Chondrocyte (in vitro differentiated cells): ENCODE results near the gene PACS2. TPM values are rescaled to one million over a fixed set of nuclear protein-coding genes. Genes with fewer than 3 reads are reported as not detected.

Experiments
- DNase-seq: peaks from one replicate; pipeline ENCODE4 v3.0.0; 2021; ENCODE audit warnings: mixed read lengths, low spot score
- H3K27ac Mint-ChIP-seq: one replicate; pipeline ENCODE4 v1.8.0; 2021; ENCODE audit warnings: mild to moderate bottlenecking, moderate library complexity, mixed read lengths; ENCODE audit not compliant: unreplicated experiment
- H3K27me3 Mint-ChIP-seq: 2 replicates; pipeline ENCODE4 v1.8.0; 2021; ENCODE audit warnings: low read depth, mixed read lengths
- H3K36me3 Mint-ChIP-seq: 2 replicates; pipeline ENCODE4 v1.8.0; 2021; ENCODE audit warnings: low read depth, mixed read lengths
- H3K4me1 Mint-ChIP-seq: 2 replicates; pipeline ENCODE4 v1.8.0; 2021; ENCODE audit warnings: low read depth, mild to moderate bottlenecking, mixed read lengths
- H3K4me3 Mint-ChIP-seq: one replicate; pipeline ENCODE4 v1.8.0; 2021; ENCODE audit warnings: mild to moderate bottlenecking, moderate library complexity, mixed read lengths; ENCODE audit not compliant: unreplicated experiment
- H3K9me3 Mint-ChIP-seq: 2 replicates; pipeline ENCODE4 v1.8.0; 2021; ENCODE audit warnings: low read depth, mixed read lengths
- CTCF ChIP-seq: fragments of 200-600 bp; sonication (generic); IDR thresholded peaks from 2 replicates; pipeline ENCODE4 v1.5.0; 2021; ENCODE audit warnings: antibody characterized with exemption, mild to moderate bottlenecking, moderate library complexity
- total RNA-seq: library from RNA; stranded (reverse); gene quantifications from 3 replicates; pipeline ENCODE4 v1.2.1, GENCODE V29; 2021

Gene PACS2
- total RNA-seq, 1 donor from 2014 or later: 82.6 TPM

DNA sequence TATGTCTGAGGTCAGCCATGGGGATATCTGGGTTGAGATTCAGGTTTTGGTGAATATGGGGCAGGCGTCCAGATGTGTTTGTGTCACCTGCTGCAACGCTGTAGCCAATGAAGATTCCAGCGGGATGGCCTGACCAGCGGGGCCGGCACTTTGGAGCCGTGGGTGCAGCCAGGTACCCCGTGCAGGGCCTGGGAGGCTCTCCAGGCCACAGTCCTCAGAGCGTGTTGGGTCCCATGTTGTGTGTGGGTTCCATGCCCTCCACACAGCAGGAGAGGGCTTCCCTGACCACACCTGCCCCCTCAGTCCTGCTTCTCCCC, 80.9 kb downstream of the PACS2 start:
- Mint-ChIP-seq H3K36me3 (peaks cover 8% of the 10 kb centered on the region), H3K27ac (no peak overlapping the region), H3K27me3 (no peaks in the 10 kb centered on the region), H3K9me3 (peaks cover 3% of the 10 kb centered on the region), H3K4me1 (peaks cover 12% of the 10 kb centered on the region), H3K4me3 (no peak overlapping the region)
- DNase-seq: no peak
- TF ChIP-seq CTCF: no peak

DNA sequence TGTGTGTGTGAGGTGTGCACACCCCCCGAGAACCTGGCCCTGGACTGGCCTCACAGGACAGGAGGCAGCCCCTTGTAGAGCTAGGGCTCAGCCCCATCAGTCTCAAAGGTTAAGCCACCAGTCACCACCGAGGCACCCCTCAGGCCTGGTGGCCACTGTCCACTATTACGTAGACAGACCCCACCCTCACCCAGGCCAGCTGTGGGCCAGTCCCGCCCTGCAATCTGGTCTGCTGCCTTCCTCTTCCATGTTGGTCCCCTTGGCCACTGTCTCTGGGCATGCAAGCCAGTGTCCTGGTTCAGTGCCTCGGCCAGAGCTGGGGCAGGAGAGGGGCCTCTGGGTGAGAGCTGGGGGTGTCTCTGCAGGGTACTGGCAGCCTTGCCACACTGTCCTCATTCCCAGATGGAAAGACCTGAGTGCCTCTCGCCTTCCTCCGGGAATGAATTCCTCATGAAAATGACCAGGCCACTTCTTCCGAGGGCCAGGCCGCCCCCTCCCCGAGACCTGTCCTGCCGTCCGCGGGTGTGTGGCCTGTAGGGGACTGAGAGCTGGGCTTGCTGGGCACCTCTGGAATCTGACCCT, 82.9 kb downstream of the PACS2 start:
- H3K9me3 Mint-ChIP-seq: peaks cover 11% of the 10 kb centered on the region
- peak; percentile 79 for DNase-seq
- peaks cover 14% of the 10 kb centered on the region for H3K4me1 Mint-ChIP-seq
- H3K4me3 Mint-ChIP-seq: peak overlapping the region; percentile 60
- H3K27ac Mint-ChIP-seq: peak overlapping the region; percentile 79
- TF ChIP-seq CTCF: no peak
- H3K36me3 Mint-ChIP-seq: peaks cover 13% of the 10 kb centered on the region
- no peaks in the 10 kb centered on the region for H3K27me3 Mint-ChIP-seq

DNA sequence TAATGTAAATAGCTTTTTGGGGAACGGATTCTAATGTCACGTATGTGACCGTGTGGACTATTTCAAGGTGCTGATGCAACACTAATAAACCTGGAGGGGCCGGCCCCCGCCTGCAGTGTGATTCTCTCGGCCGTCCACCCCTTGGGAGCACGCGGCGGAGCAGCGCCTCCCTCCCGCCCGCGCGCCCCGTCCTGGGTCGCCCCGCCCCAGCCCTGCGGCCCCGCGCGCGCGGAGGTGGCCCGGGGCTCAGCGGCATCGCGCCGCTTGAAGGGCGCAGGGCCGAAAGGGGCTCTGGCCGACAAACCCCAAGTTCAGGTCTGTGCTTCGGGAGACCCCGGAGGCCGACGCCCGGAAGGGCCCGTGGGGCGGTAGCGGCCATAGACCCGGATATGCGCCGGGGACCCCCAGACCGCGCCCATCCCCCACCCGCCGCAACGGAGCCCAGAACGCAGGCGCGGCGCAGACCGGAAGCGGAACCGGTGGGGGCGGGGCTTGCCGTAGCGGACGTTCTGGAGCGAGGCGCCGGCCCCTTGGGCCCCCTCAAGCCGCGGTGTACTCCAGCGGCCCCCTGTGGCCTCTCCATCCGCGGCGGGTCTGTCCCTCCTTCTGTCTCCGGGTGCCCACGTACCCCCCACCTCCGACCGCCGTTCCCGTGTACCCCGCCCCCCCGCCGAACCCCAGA, 83.6 kb downstream of the PACS2 start, which contains the start of gene TEX22:
Gene TEX22 (plus strand): TSS at position 495 of the 682 bp plus-strand sequence. CDS start 803 bp downstream, outside the sequence.
- H3K27ac Mint-ChIP-seq: peak within 1 kb of the TSS; percentile 79
- H3K36me3 Mint-ChIP-seq: peaks cover 13% of the 10 kb centered on the region
- DNase-seq: no peak
- peaks cover 14% of the 10 kb centered on the region for H3K4me1 Mint-ChIP-seq
- no peaks in the 10 kb centered on the region for H3K27me3 Mint-ChIP-seq
- H3K9me3 Mint-ChIP-seq: peaks cover 11% of the 10 kb centered on the region
- TF ChIP-seq CTCF: peak; percentile 47
- peak within 1 kb of the TSS; percentile 78 for H3K4me3 Mint-ChIP-seq

GRCh38 chr14:105398726-105399465, 84.3 kb downstream of the PACS2 start:
- Mint-ChIP-seq H3K27me3 (no peaks in the 10 kb centered on the region), H3K27ac (no peak overlapping the region), H3K36me3 (peaks cover 13% of the 10 kb centered on the region), H3K4me3 (peak overlapping the region; percentile 78), H3K9me3 (peaks cover 11% of the 10 kb centered on the region), H3K4me1 (peaks cover 14% of the 10 kb centered on the region)
- no peak for DNase-seq
- TF ChIP-seq CTCF: no peak

- Mint-ChIP-seq H3K4me1 (peaks cover 14% of the 10 kb centered on the region), H3K4me3 (peak overlapping the region; percentile 78), H3K36me3 (peaks cover 13% of the 10 kb centered on the region), H3K27ac (no peak overlapping the region), H3K9me3 (peaks cover 16% of the 10 kb centered on the region), H3K27me3 (no peaks in the 10 kb centered on the region)
- no peak for TF ChIP-seq CTCF
- no peak for DNase-seq
Measured at GRCh38 chr14:105399466-105399775, 84.9 kb downstream of the PACS2 start.
